Measurements from ENCODE around the gene COL4A3. TPM values are rescaled to one million over a fixed set of nuclear protein-coding genes. Genes with fewer than 3 reads are reported as not detected.

Gene COL4A3
- total RNA-seq, 4 donors from 2014 or later = under 0.01 to 67.7 (median 10.2) TPM

DNA sequence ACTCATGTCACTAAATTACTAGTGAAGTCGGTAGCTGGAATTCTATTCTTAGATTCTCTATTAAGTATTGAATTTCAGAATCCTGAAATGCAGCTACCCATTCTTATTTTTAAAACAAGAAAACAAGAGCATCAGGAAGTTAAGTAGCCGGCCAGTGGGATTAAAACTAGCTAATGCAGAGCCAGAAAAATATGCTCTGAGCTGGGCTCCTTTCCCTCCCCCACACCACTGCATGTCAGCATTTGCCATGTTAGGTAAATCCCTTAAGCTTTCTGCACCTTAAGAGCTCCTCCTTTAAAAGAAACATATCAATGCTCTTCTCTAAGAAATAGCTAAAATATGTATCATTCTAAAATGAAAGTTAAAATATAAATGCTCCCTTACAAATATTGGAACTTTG, 88.4 kb downstream of the COL4A3 start:
- DNase-seq = no peak
- H3K36me3 ChIP-seq = no peaks in the 10 kb centered on the region
- H3K9me3 ChIP-seq = no peaks in the 10 kb centered on the region

DNA sequence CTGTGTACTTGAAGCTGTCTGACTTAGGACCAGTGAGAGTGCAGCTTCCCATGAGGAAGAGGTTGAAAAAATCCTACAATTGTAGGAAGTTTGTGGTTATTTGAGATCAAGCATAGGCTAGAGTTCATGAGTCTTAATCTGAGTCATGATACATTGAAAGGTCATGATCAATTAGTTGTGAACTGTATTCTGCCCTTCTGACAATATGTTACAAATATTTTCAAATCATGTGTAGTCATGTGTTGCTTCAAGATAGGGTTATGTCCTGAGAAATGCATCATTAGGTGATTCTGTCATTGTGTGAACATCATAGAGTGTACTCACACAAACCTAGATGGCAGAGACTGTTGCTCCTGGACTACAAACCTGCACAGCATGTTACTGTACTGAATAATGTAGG, 92.2 kb downstream of the COL4A3 start:
- Histone ChIP-seq H3K9me3 (no peaks in the 10 kb centered on the region), H3K4me3 (no peak overlapping the region), H3K27me3 (no peaks in the 10 kb centered on the region), H3K36me3 (no peaks in the 10 kb centered on the region), H3K27ac (no peak overlapping the region), H3K4me1 (no peaks in the 10 kb centered on the region)
- TF ChIP-seq POLR2A (IDR thresholded peaks at IDR 0.05) (no peak), CTCF (IDR thresholded peaks at IDR 0.05) (no peak)
- no peak for DNase-seq

More for the DNA sequence above, 88.4 kb downstream of the COL4A3 start:
- TF ChIP-seq CTCF (IDR thresholded peaks at IDR 0.05) (no peak), POLR2A (IDR thresholded peaks at IDR 0.05) (no peak)
- H3K4me3 ChIP-seq = no peak overlapping the region
- H3K27me3 ChIP-seq = no peaks in the 10 kb centered on the region
- H3K27ac ChIP-seq = no peak overlapping the region
- no peaks in the 10 kb centered on the region for H3K4me1 ChIP-seq

GRCh38 chr2:227257820-227258219, 93.4 kb downstream of the COL4A3 start:
- H3K9me3 ChIP-seq = no peaks in the 10 kb centered on the region
- H3K27me3 ChIP-seq = no peaks in the 10 kb centered on the region
- no peak overlapping the region for H3K27ac ChIP-seq
- DNase-seq = no peak
- H3K36me3 ChIP-seq = no peaks in the 10 kb centered on the region
- H3K4me1 ChIP-seq = no peaks in the 10 kb centered on the region
- no peak for TF ChIP-seq CTCF (IDR thresholded peaks at IDR 0.05)
- TF ChIP-seq POLR2A (IDR thresholded peaks at IDR 0.05) = no peak
- H3K4me3 ChIP-seq = no peak overlapping the region

DNA sequence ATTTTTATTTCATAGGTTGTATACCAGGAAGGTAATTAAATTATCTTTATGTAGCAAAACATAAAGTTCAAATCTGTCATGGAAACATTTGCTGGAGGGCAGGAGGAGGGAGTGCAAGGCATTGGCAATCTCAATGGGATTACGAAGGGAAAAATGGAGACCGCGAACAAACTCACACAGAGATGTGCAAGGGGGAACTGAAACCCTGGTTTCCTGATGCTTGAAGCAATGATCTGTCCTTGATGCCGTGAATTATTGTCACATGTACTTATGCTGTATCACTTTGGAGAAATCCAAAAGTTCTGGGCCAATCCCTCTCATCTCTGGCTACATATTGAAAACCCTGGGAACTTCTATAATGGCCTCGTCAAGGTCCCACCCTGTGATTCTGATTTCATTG, 95.6 kb downstream of the COL4A3 start:
- Histone ChIP-seq H3K4me1 (no peaks in the 10 kb centered on the region), H3K27ac (no peak overlapping the region), H3K36me3 (no peaks in the 10 kb centered on the region), H3K4me3 (no peak overlapping the region), H3K9me3 (no peaks in the 10 kb centered on the region), H3K27me3 (no peaks in the 10 kb centered on the region)
- no peak for TF ChIP-seq POLR2A (IDR thresholded peaks at IDR 0.05)
- DNase-seq = no peak

DNA sequence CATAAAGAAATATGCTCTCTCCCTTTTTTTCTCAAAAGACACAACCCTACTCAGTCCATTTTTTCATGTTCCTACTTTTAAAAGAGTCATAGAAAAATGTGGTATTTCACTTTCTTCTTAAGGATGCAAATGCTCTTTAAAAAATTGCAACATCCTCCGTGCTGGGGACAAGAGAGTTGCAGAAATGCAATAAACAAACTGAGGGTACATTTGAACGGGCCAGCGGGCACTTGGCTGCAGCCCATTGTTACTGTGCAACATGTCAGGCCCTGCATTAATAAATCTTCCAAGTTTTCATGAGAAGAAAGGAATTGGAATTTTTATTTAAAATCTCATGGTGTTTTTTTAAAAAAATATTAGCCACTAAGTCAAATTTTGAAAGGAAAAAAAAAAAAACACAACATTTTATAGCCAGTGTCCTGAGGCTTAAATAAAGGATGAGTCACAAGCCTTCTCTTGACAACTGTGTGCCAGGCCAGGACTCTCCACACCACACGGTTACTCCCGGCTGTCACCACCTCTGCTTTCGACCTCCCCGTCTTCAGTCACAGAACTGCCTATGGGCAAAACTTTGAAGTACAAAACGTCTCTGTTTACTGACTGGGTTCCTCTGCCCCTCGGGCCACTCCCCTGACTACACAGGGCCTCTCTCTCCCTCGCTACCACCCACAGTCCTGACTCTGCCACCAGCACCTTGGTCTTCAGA, 103.1 kb downstream of the COL4A3 start:
- no peaks in the 10 kb centered on the region for H3K9me3 ChIP-seq
- no peaks in the 10 kb centered on the region for H3K36me3 ChIP-seq
- no peak overlapping the region for H3K4me3 ChIP-seq
- H3K4me1 ChIP-seq = no peaks in the 10 kb centered on the region
- H3K27ac ChIP-seq = no peak overlapping the region
- no peaks in the 10 kb centered on the region for H3K27me3 ChIP-seq
- TF ChIP-seq CTCF (IDR thresholded peaks at IDR 0.05) = no peak
- TF ChIP-seq POLR2A (IDR thresholded peaks at IDR 0.05) = no peak
- DNase-seq = no peak

DNA sequence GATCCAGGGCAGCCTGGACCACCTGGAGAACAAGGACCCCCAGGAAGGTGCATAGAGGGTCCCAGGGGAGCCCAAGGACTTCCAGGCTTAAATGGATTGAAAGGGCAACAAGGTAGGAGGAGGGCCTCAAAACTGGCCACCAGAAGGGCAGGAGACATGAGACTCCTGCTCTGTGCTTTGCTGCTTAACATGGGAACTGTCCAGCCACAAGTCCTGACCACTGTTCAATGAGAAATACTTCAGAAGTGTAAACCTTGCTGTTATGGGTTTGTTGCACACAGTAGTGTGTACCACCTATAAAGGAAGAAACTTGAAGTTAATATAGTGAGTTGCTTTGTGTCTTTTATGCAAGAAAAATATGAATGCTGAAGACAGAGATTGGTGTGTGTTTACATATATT, 116.5 kb downstream of the COL4A3 start:
- no peak for TF ChIP-seq CTCF (IDR thresholded peaks at IDR 0.05)
- TF ChIP-seq POLR2A (IDR thresholded peaks at IDR 0.05) = no peak
- H3K9me3 ChIP-seq = no peaks in the 10 kb centered on the region
- no peak overlapping the region for H3K27ac ChIP-seq
- H3K4me1 ChIP-seq = no peaks in the 10 kb centered on the region
- no peaks in the 10 kb centered on the region for H3K36me3 ChIP-seq
- H3K27me3 ChIP-seq = no peaks in the 10 kb centered on the region
- no peak for DNase-seq
- H3K4me3 ChIP-seq = no peak overlapping the region

Data from Peyer's patch (tissue), 4 donors.